Colon (tissue), 2 donors: ENCODE results near the gene CCDC63.

Experiments used
- FAIRE-seq: peaks from 2 replicates; lab custom pipeline; 2012; peaks lifted over from hg19 to GRCh38; lab: Jason Lieb, UNC
- donor health status: control.
- donor health status: control.

CCDC63 gene

GRCh38 chr12:110885152-110885840 lies 38.5 kb downstream of the CCDC63 start:
- no peak for FAIRE-seq

GRCh38 chr12:110888256-110888991 lies 41.6 kb downstream of the CCDC63 start:
- no peak for FAIRE-seq

- FAIRE-seq: no peak
These were observed 42.6 kb downstream of the CCDC63 start for GRCh38 chr12:110889361-110889760.

GRCh38 chr12:110893956-110894355 lies 47.2 kb downstream of the CCDC63 start:
- no peak for FAIRE-seq

- no peak for FAIRE-seq
These were observed 49.8 kb downstream of the CCDC63 start for GRCh38 chr12:110896559-110896958.

- FAIRE-seq: no peak
These were observed 54.6 kb downstream of the CCDC63 start for GRCh38 chr12:110901401-110901800.

- no peak for FAIRE-seq
These were observed 56.7 kb downstream of the CCDC63 start for GRCh38 chr12:110903511-110903910.

- no peak for FAIRE-seq
These were observed 59.3 kb downstream of the CCDC63 start for GRCh38 chr12:110906083-110906482.

GRCh38 chr12:110906516-110906915 lies 59.7 kb downstream of the CCDC63 start:
- FAIRE-seq: no peak

- no peak for FAIRE-seq
These were observed 60.2 kb downstream of the CCDC63 start for GRCh38 chr12:110906985-110907384.

GRCh38 chr12:110907583-110907982 lies 60.8 kb downstream of the CCDC63 start:
- no peak for FAIRE-seq

GRCh38 chr12:110908377-110909152 lies 61.8 kb downstream of the CCDC63 start:
- no peak for FAIRE-seq

- FAIRE-seq: no peak
These were observed 65.5 kb downstream of the CCDC63 start for GRCh38 chr12:110912263-110912662.

- FAIRE-seq: no peak
These were observed 66.6 kb downstream of the CCDC63 start for GRCh38 chr12:110913119-110914056.

- FAIRE-seq: no peak
These were observed 69.6 kb downstream of the CCDC63 start for GRCh38 chr12:110916295-110916875.

- no peak for FAIRE-seq
These were observed 70.7 kb downstream of the CCDC63 start for GRCh38 chr12:110917467-110917866.

- no peak for FAIRE-seq
These were observed 71.2 kb downstream of the CCDC63 start for GRCh38 chr12:110917961-110918360.

GRCh38 chr12:110919720-110920119 lies 72.9 kb downstream of the CCDC63 start:
- FAIRE-seq: no peak

GRCh38 chr12:110920324-110920910 lies 73.6 kb downstream of the CCDC63 start, which contains the start of gene MYL2:
Gene MYL2 (minus strand): TSS chr12:110920579. CDS start chr12:110920529, 50 bp downstream.
- no peak for FAIRE-seq

- no peak for FAIRE-seq
These were observed 74.5 kb downstream of the CCDC63 start for GRCh38 chr12:110921262-110921661.

GRCh38 chr12:110922652-110923051 lies 75.9 kb downstream of the CCDC63 start:
- FAIRE-seq: no peak
